KBM-7 (cell line): ENCODE results near the gene CDS2.

ENCODE experiments used
- DNase-seq: peaks from one replicate; pipeline ENCODE4 v3.0.0-alpha.2; 2015
- in situ Hi-C: fragments of 300-500 bp; cut with MboI; formaldehyde crosslinking; loops from 2 replicates; pipeline ENCODE4 v1.14.3; 2020; ENCODE audit warnings: low sequenced_read_pairs, low pct_unique_long_range_greater_than_20kb, mixed read lengths

CDS2 gene

DNA sequence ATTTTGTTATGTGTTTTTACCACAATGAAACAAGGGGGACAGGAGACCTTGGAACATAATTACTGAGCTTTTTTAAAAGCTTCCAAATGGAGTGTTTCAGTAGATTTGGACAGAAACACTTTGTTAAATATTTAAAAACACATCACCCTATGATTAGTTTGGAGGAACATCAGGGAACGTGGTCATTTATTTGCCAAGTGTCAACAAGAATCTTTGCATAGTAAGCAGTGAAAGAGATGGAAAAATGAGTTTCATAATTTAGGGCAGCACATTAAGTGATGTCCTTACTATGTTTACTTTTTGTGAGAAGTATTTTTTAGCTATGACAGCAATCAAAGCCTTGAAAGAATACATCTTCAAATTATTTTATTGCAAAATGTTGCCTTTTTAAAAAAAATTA, 107.3 kb downstream of the CDS2 start:
- in situ Hi-C loops: no loop called here

GRCh38 chr20:5234978-5235377, 108.2 kb downstream of the CDS2 start:
- in situ Hi-C loops: no loop called here
- DNase-seq: no peak

More for the DNA sequence above, 107.3 kb downstream of the CDS2 start:
- no peak for DNase-seq
